HG02759 (cell line): ENCODE measurements around the gene TMEM198.
A peak's percentile ranks its signal among the peaks of the same experiment; 100 is the strongest.

Experiments used
- ATAC-seq: cut with Tn5 transposase; IDR thresholded peaks from one replicate; pipeline ENCODE4 v1.9.1; 2021; ENCODE audit warnings: mild to moderate bottlenecking, moderate library complexity; ENCODE audit not compliant: unreplicated experiment

TMEM198 gene

DNA sequence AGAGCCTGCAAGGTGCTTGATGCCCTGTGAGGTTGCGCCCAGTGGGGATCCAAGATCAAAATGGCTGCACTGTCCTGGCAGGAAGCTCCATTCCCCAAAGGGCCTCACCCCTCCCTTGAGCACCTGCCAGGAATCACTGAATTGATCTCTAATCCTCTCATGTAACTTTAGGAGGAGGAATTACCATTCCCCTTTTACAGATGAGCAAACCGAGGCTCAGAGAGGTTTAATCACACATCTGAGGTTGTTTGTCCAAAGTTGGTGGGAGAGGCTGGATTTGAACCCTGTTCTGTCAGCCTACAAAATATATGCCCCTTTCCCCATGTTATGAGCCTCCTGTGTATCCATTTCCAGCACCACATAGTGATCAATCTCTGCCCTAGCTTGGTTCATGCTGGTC is 19.0 kb upstream of the TMEM198 start:
- ATAC-seq: no peak

DNA sequence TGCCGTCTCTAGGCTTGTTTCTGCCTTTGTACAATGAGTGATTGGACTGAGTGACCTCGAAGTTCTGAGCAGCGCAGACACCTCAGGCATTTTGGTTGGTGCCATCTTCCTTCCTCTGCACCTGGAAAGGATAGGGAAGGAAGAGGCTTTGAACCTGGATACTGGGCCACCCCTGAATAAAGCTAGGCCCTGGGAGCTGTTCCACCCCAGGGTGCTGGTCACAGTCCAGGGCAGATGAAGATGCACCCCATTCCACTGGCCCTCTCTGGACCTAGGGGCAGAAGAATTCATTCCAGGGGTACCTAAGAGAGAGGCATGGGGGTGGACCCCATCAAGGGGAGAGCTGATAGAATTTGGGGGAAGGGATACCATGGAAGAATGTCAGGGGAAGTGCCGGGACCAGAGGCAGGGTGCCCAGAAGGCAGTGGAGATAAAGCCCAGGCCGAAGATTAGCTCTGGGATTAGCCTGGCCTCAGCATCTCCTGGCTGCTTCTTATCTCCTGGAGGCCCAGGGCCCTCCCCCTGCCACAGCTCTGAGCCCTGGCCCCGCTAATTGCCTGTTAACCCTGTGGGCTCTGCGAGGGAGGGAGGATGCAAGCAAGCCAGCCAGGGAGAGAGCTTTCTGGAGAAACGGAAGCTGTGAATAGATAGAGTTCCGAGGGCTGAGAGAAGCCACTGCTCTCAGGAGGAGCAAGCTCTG is 18.1 kb upstream of the TMEM198 start:
- no peak for ATAC-seq

DNA sequence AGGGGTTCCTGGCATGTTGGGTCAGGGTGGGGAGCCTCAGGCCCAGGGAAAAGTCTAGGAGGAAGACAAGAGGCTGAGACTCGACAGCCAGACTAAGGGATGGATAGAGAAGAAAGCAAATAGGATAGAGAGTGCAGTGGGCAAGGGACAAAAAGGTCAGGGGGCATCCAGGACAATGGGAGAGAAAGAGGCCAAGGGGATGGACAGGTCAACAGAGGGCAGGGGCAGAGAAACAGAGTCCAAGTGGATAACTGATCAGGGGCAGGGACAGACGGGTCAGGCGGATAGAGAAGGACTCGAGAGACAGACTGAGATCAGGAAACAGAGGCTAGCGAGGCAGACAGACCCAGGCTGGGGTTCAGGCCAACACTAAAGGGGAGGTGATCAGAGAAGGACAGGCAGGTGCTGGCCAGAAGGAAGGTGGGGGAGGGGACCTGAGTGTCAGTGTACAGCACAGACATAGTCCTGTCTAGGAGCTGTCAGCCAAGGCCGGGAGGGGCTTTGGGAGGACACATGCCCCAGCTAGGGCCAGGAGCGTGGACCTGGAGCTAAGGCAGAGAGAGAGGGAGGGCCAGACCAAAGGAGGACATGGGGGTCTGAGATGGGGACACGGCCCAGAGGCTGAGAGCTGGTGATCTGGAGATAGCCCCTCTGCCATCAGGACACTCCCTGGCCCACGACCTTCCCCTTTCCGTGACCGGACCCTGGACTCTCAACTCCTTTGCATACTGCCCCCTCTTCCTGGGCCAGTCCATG is 17.3 kb upstream of the TMEM198 start:
- no peak for ATAC-seq

DNA sequence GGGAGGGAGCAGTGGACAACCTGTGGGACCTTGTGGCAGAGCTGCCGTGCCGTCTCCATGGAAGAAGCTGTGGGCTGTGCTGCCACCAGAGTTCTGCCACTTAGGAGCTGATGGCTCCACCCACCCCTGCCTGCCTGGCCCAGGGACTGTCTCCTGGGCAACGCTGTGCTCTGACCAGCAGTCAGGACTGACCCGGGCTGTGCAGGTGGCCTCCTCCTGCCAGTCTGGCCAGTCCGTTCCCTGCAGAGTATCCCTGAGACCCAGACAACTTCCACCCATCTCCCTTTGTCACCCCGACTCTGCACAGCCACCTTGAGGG is 16.8 kb upstream of the TMEM198 start:
- ATAC-seq: no peak

DNA sequence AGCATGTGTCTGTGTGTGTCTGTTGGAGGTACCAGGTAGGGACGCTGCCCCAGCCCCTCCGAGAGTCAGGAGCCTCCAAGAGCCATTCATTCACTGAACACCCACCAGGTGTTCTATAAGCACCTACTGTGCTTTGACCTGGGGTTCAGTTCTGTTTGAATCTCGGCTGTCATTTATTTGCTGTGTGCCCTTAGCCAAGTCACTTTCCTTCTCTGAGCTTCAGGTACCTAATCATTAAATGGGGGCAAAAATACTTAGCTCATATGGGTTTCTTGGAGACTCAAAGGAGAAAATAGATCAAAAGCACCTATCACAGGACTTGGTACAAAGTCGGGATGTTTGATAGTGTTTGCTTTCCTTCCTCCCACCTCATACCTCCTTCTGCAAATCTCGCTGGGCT is 16.4 kb upstream of the TMEM198 start:
- no peak for ATAC-seq

DNA sequence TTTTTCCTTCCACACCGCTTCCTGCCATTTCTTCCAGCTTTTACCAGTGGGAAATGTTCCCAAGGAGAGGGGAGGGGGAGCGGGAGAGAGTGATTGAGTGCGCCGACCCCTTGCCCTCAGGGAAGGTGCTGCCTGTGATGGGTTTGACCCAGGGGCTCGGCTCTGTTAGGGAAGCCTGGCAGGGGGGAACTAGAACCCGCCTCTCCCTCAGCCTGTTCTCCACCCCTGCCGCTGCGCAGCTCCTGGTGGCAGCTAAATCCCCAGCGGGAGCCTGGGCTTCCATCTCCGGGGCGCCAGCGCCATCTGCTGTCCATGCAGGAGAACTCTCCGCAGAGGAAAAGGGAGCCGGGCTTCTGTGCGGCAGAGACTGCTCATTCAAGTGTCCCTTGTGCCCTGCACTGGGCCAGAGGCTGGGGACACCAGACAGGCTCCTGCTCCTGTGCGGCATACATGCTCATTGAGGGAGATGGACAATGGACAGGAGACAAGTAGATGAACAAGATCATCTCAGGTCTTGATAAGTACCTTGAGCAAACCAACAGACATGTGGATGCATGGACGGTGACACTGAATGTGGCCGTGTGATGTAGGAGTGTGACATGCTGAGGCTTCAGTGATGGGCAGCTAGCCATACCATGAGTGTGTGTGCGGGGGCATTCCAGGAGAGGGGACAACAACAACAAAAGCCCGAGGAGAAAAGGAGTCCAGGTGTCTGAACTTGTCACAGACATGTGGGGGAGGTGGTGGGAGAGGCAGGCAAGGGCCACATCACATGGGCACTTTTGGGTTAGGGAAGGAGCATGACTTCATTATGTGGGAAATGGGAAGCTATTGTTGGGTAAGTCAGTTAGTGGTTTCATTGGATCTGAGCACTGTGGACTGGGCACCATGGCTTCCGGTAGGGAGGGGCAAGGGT is 13.5 kb upstream of the TMEM198 start:
- peak; percentile 89 for ATAC-seq

DNA sequence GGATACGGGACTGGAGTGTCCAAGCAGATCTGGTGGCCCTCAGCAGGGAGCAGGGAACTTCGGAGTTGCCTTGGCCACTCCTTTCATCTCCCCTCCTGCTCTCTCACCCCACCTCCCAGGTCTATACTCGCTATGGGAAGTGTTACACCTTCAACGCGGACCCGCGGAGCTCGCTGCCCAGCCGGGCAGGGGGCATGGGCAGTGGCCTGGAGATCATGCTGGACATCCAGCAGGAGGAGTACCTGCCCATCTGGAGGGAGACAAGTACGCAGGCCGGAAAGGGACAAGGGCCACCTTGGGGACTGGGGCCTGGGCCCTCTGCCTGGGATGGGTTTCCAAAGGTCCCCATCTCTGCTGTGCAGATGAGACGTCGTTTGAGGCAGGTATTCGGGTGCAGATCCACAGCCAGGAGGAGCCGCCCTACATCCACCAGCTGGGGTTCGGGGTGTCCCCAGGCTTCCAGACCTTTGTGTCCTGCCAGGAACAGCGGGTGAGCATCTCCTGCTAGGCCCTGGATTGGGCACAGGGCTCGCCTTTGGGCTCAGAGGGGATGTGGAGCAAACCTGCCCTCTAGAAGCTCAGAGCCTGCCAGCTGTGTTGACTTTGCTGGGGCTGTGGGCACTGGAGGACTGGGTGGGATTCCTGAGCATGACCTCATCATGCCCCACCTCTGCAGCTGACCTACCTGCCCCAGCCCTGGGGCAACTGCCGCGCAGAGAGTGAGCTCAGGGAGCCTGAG is 12.0 kb upstream of the TMEM198 start:
- ATAC-seq: no peak

DNA sequence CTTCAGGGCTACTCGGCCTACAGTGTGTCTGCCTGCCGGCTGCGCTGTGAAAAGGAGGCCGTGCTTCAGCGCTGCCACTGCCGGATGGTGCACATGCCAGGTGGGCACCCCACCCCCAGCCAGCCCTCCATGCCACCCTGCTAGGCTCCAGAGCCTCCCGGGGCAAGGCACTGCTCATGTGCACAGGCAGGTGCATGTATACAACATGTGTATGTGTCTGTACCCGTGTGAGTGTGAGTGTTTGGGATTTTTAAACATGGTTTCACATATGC is 11.5 kb upstream of the TMEM198 start:
- no peak for ATAC-seq

GRCh38 chr2:219533930-219534661 is 9.7 kb upstream of the TMEM198 start:
- ATAC-seq: no peak

DNA sequence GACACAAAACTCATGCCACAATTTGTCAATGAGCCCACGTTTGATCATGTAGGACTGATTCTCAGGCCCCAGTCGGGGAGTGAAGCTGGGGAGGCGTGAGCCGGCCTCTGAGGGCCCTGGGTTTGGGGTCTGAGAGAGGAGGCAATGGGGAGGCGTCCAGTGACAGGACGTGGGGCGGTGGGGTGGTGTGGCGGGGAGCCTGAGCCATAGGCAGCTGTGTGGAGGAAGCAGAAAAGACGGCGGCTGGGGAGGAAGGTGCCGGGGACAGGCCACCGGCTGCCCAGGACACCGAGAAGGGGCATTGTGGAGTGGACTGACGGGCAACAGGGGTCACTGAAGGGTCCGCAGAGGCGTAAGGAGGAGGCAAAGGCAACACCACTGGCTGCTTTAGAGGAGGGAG is 7.4 kb upstream of the TMEM198 start:
- ATAC-seq: no peak

- no peak for ATAC-seq
These were observed 6.9 kb upstream of the TMEM198 start for GRCh38 chr2:219536967-219537366.

DNA sequence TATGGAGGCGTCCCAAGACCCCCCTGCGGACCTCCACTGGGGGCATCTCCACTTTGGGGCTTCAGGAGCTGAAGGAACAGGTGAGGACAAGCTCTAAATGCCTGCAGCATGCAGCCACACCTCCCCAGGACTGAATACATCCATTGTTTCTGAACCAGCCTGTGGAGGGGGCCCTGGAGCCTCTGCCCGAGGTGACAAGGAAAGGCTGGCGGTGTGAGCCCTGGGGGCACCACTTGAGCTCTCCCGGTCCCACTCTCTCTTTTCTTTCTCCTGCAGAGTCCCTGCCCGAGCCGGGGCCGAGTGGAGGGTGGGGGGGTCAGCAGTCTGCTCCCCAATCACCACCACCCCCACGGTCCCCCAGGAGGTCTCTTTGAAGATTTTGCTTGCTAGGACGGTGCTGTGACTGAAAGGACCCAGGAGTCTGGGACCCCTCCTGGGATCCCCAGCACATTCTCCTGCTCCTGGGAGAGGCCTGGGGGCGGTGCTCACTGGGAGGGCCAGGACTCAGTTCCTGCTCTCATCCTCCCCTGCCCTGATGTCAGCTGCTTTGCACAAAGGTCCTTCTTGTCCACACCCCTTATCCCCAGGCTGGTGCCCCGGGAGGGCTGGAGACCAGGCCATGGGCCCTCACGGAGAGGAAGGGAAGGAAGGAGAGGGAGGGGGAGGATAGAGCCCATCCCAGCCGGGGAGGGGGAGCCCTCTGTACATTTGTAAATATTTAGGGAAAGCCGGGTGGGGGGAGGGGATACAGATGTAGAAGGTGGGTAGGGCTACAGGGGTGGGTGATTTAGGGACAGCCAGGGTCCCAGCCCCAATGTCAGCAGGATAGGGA is 6.0 kb upstream of the TMEM198 start:
- ATAC-seq: no peak

- no peak for ATAC-seq
These were observed 5.3 kb upstream of the TMEM198 start for GRCh38 chr2:219538504-219538951.

- ATAC-seq: no peak
These were observed 4.7 kb upstream of the TMEM198 start for GRCh38 chr2:219538956-219539788.

GRCh38 chr2:219539926-219540678 is 3.7 kb upstream of the TMEM198 start:
- no peak for ATAC-seq

- no peak for ATAC-seq
These were observed 2.9 kb upstream of the TMEM198 start for GRCh38 chr2:219540784-219541504.

GRCh38 chr2:219541611-219542180 is 2.1 kb upstream of the TMEM198 start:
- ATAC-seq: peak; percentile 50
